SU-DHL-6 (cell line): ENCODE data around the gene RBM22.

Experiments used
- H2AFZ ChIP-seq: fragments of 200-600 bp; sonication (generic); 2 replicates; pipeline ENCODE4 v1.6.1; 2014; ENCODE audit warnings: low read depth, mild to moderate bottlenecking, moderate library complexity, mixed read lengths, antibody characterized with exemption, low read length; ENCODE audit not compliant: severe bottlenecking
- H3F3A ChIP-seq: fragments of 200-600 bp; shearing (Covaris generic); 2 replicates; pipeline ENCODE4 v1.6.0; 2016; ENCODE audit warnings: antibody characterized with exemption, mild to moderate bottlenecking; ENCODE audit not compliant: insufficient read depth
- H3K27ac ChIP-seq: fragments of 200-600 bp; sonication (generic); 2 replicates; pipeline ENCODE4 v1.5.1; 2016; ENCODE audit warnings: low read depth, mild to moderate bottlenecking, low read length, moderate library complexity, mixed read lengths
- H3K27me3 ChIP-seq: fragments of 200-600 bp; sonication (generic), shearing (Covaris generic); 2 replicates; pipeline ENCODE4 v1.6.0; 2014; ENCODE audit warnings: mild to moderate bottlenecking, low read length
- H3K36me3 ChIP-seq: fragments of 200-600 bp; sonication (generic); 2 replicates; pipeline ENCODE4 v1.6.1; 2014; ENCODE audit warnings: mild to moderate bottlenecking, low read length, mixed read lengths
- H3K4me2 ChIP-seq: fragments of 300-600, 200-600 bp; shearing (Covaris generic), sonication (generic); 2 replicates; pipeline ENCODE4 v1.6.0; 2014; ENCODE audit warnings: low read length, low read depth, mild to moderate bottlenecking; ENCODE audit not compliant: poor library complexity, severe bottlenecking
- H3K4me3 ChIP-seq: fragments of 200-600 bp; sonication (generic); 2 replicates; pipeline ENCODE4 v1.5.1; 2014; ENCODE audit warnings: antibody characterized with exemption, low read length, mild to moderate bottlenecking, mixed read lengths; ENCODE audit not compliant: insufficient read depth, poor library complexity, severe bottlenecking
- H3K79me2 ChIP-seq: fragments of 200-600 bp; sonication (generic); 2 replicates; pipeline ENCODE4 v1.6.1; 2014; ENCODE audit warnings: mild to moderate bottlenecking, low read length, moderate library complexity; ENCODE audit not compliant: insufficient read depth
- H3K9ac ChIP-seq: fragments of 200-600 bp; sonication (generic); 2 replicates; pipeline ENCODE4 v1.7.0; 2014; ENCODE audit warnings: mild to moderate bottlenecking, low read length
- H3K9me2 ChIP-seq: fragments of 200-600 bp; sonication (generic); replicated peaks from 2 replicates; pipeline ENCODE4 v1.6.1; 2014; ENCODE audit warnings: low read length; ENCODE audit not compliant: insufficient read depth
- H3K9me3 ChIP-seq: fragments of 200-600 bp; sonication (generic); 2 replicates; pipeline ENCODE4 v1.6.1; 2014; ENCODE audit warnings: low read length, mixed read lengths; ENCODE audit not compliant: insufficient read depth
- H4K20me1 ChIP-seq: fragments of 200-600 bp; sonication (generic); 2 replicates; pipeline ENCODE4 v1.6.1; 2014; ENCODE audit warnings: low read depth, mild to moderate bottlenecking, antibody characterized with exemption, low read length, moderate library complexity, mixed read lengths
- CTCF ChIP-seq: fragments of 200-600 bp; sonication (generic); IDR thresholded peaks from one replicate; pipeline ENCODE4 v1.5.1; 2017; ENCODE audit warnings: antibody characterized with exemption, mild to moderate bottlenecking, low read length, moderate library complexity; ENCODE audit not compliant: insufficient read depth, poor library complexity, severe bottlenecking
- EZH2phosphoT487 ChIP-seq: fragments of 200-600 bp; sonication (generic), shearing (Covaris generic); conservative IDR thresholded peaks from 2 replicates; pipeline ENCODE4 v1.6.1; 2018; ENCODE audit warnings: mild to moderate bottlenecking, antibody characterized with exemption, low read length, moderate library complexity, mixed read lengths

RBM22 gene

GRCh38 chr5:150700246-150700593 is 642 bp downstream of the RBM22 start:
- Histone ChIP-seq H3K27ac (no peak overlapping the region), H3F3A (no peaks in the 10 kb centered on the region), H2AFZ (no peak overlapping the region), H3K4me2 (peak overlapping the region; percentile 81), H3K9me3 (no peaks in the 10 kb centered on the region), H3K9me2 (no peaks in the 10 kb centered on the region), H4K20me1 (no peaks in the 10 kb centered on the region), H3K27me3 (no peaks in the 10 kb centered on the region), H3K79me2 (peaks cover 25% of the 10 kb centered on the region), H3K9ac (peak overlapping the region; percentile 98), H3K4me3 (peak overlapping the region; percentile 96), H3K36me3 (peaks cover 29% of the 10 kb centered on the region; the same call in 1 of the 2 replicates)
- TF ChIP-seq CTCF = no peak

GRCh38 chr5:150694612-150695011 is 6.2 kb downstream of the RBM22 start:
- peaks cover 14% of the 10 kb centered on the region for H3K79me2 ChIP-seq
- H3K9me3 ChIP-seq = no peaks in the 10 kb centered on the region
- no peak overlapping the region for H2AFZ ChIP-seq
- H3K9me2 ChIP-seq = no peaks in the 10 kb centered on the region
- H3F3A ChIP-seq = no peaks in the 10 kb centered on the region
- H3K36me3 ChIP-seq = peaks cover 51% of the 10 kb centered on the region; the same call in 1 of the 2 replicates
- H3K9ac ChIP-seq = no peak overlapping the region
- no peaks in the 10 kb centered on the region for H4K20me1 ChIP-seq
- no peaks in the 10 kb centered on the region for H3K27me3 ChIP-seq
- TF ChIP-seq EZH2phosphoT487 (no peak), CTCF (no peak)
- no peak overlapping the region for H3K27ac ChIP-seq
- no peak overlapping the region for H3K4me2 ChIP-seq
- H3K4me3 ChIP-seq = no peak overlapping the region

- Histone ChIP-seq H3K9me3 (no peaks in the 10 kb centered on the region), H3K27ac (no peak overlapping the region), H3K4me2 (no peak overlapping the region), H3K9ac (no peak overlapping the region), H2AFZ (no peak overlapping the region), H3K9me2 (no peaks in the 10 kb centered on the region), H3K4me3 (no peak overlapping the region), H3K36me3 (peaks cover 35% of the 10 kb centered on the region; the same call in 1 of the 2 replicates), H4K20me1 (no peaks in the 10 kb centered on the region), H3F3A (no peaks in the 10 kb centered on the region), H3K79me2 (no peaks in the 10 kb centered on the region), H3K27me3 (no peaks in the 10 kb centered on the region)
- TF ChIP-seq EZH2phosphoT487 = no peak
- no peak for TF ChIP-seq CTCF
These were observed 8.6 kb downstream of the RBM22 start for GRCh38 chr5:150692276-150692675.

- Histone ChIP-seq H3K27me3 (no peaks in the 10 kb centered on the region), H4K20me1 (no peaks in the 10 kb centered on the region), H3K36me3 (peaks cover 27% of the 10 kb centered on the region; the same call in 1 of the 2 replicates), H3K9me2 (no peaks in the 10 kb centered on the region), H3K79me2 (no peaks in the 10 kb centered on the region), H3F3A (no peaks in the 10 kb centered on the region), H2AFZ (no peak overlapping the region), H3K9me3 (no peaks in the 10 kb centered on the region), H3K4me2 (no peak overlapping the region), H3K4me3 (no peak overlapping the region), H3K27ac (no peak overlapping the region), H3K9ac (no peak overlapping the region)
- TF ChIP-seq CTCF = no peak
- TF ChIP-seq EZH2phosphoT487 = no peak
These were observed 10.1 kb downstream of the RBM22 start for GRCh38 chr5:150690760-150691159.
